Natural killer cell (primary cell): ENCODE results near the gene CEP164. TPM values are rescaled to one million over a fixed set of nuclear protein-coding genes. Genes with fewer than 3 reads are reported as not detected.

Experiments used
- ATAC-seq, 3 donors: fragments of 150-1000 bp in 2 of 3; fragments of 200-7000 bp in 1 of 3; cut with Tn5 transposase; 1 replicate in 1 of 3; 2 replicates in 2 of 3; pipeline ENCODE4 v1.10.0; 2021; ENCODE audit warnings: mild to moderate bottlenecking in 2 of 3, moderate library complexity in 2 of 3
- DNase-seq, 2 donors: peaks; one replicate each; pipeline versions ENCODE4 v3.0.0 to v3.0.0-alpha.2; 2013 to 2021; ENCODE audit warnings: mixed read lengths in 1 of 2
- H3K27ac ChIP-seq: one replicate; pipeline ENCODE4 v1.5.1; 2013; ENCODE audit warnings: mild to moderate bottlenecking, low read length
- H3K27me3 ChIP-seq: one replicate; pipeline ENCODE4 v1.6.1; 2013; ENCODE audit warnings: low read length; ENCODE audit not compliant: control insufficient read depth, insufficient read depth
- H3K36me3 ChIP-seq: one replicate; pipeline ENCODE4 v1.6.1; 2013; ENCODE audit warnings: low read length; ENCODE audit not compliant: control insufficient read depth, insufficient read depth
- H3K4me1 ChIP-seq: one replicate; pipeline ENCODE4 v1.6.1; 2013; ENCODE audit warnings: low read length; ENCODE audit not compliant: control insufficient read depth, insufficient read depth
- H3K4me3 ChIP-seq: one replicate; pipeline ENCODE4 v1.5.1; 2013; ENCODE audit warnings: low read length
- H3K9me3 ChIP-seq: one replicate; pipeline ENCODE4 v1.6.1; 2013; ENCODE audit warnings: low read length; ENCODE audit not compliant: control insufficient read depth, insufficient read depth
- H3K27ac Mint-ChIP-seq, 2 donors: one replicate each; pipeline ENCODE4 v1.8.0; 2022; ENCODE audit warnings: mild to moderate bottlenecking in 2 of 2, mixed read lengths in 2 of 2, moderate library complexity in 1 of 2
- H3K27me3 Mint-ChIP-seq, 2 donors: one replicate each; pipeline ENCODE4 v1.8.0; 2022; ENCODE audit warnings: low read depth in 2 of 2, mixed read lengths in 2 of 2
- H3K36me3 Mint-ChIP-seq: one replicate; pipeline ENCODE4 v1.8.0; 2022; ENCODE audit warnings: mixed read lengths
- H3K4me1 Mint-ChIP-seq, 2 donors: one replicate each; pipeline ENCODE4 v1.8.0; 2022; ENCODE audit warnings: mixed read lengths in 2 of 2
- H3K4me3 Mint-ChIP-seq: one replicate; pipeline ENCODE4 v1.8.0; 2022; ENCODE audit warnings: mild to moderate bottlenecking, moderate library complexity, mixed read lengths
- H3K9me3 Mint-ChIP-seq, 2 donors: one replicate each; pipeline ENCODE4 v1.8.0; 2022; ENCODE audit warnings: mixed read lengths in 2 of 2
- WGBS: methylation state at CpG from one replicate; pipeline ENCODE4 v1.1.7; 2013; ENCODE audit warnings: missing lambda C conversion rate; ENCODE audit not compliant: insufficient coverage; 5-methylcytosine and 5-hydroxymethylcytosine counted together
- intact Hi-C: fragments of 100-400 bp; cut with micrococcal nuclease; formaldehyde crosslinking; loops from one replicate; pipeline ENCODE4 v1.14.2; 2022
- total RNA-seq, 4 donors: library from RNA; stranded (reverse); fragments of 120-200 nt in 1 of 4; gene quantifications; one replicate each; pipeline versions ENCODE4 v1.2.3 to v1.2.4, GENCODE V29; 2013 to 2022
- TF ChIP-seq, protein P1 (sequence below): fragments of 200-600 bp; IDR thresholded peaks from one replicate; pipeline ENCODE4 v1.8.0; 2022; ENCODE audit warnings: antibody characterized with exemption

The CEP164 gene
- total RNA-seq, 3 donors from 2014 or later (not counting 1 experiment from before 2014, with no cell fraction given) = 45.6 to 49.9 (median 49.8) TPM

DNA sequence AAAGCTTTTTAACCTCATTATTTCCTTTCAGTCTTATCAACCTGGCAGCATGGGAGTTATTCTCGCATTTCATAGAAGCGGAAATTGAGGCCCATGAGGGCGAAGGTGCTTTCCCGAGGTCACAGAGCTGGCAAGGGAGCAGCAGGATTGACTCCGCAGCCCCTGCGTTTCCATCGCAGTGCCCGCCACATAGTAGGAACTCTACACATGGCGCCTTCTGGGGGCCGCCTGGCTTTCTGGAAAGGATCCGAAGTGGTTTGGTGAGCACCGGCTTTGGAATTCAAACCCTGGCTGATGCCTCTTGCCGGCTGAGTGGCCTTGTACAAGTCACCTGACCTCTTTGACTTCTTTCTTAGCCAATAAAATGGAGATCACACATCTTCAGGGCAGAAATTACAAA, 93.4 kb downstream of the CEP164 start:
- DNase-seq (no peak), ATAC-seq (no peak)
- no peaks in the 10 kb centered on the region for H3K36me3 Mint-ChIP-seq
- H3K4me3 ChIP-seq = no peak overlapping the region
- no peak overlapping the region for H3K27ac ChIP-seq
- intact Hi-C loops = loop anchor here (10.0 kb wide), 1 partner anchor 524 kb away; no protein-coding TSS in a partner anchor
- WGBS = 84% methylated on average over 13 of the region's 13 CpGs
- peaks cover 5 to 7% of the 10 kb centered on the region in 2 donors for H3K27me3 Mint-ChIP-seq
- no peak overlapping the region for H3K4me3 Mint-ChIP-seq
- no peaks in the 10 kb centered on the region for H3K9me3 Mint-ChIP-seq
- H3K27ac Mint-ChIP-seq = no peak overlapping the region
- peaks cover 2% of the 10 kb centered on the region for H3K4me1 ChIP-seq
- H3K4me1 Mint-ChIP-seq = peaks cover 2% of the 10 kb centered on the region in 2 donors
- H3K27me3 ChIP-seq = no peaks in the 10 kb centered on the region
- TF ChIP-seq, protein P1, sequence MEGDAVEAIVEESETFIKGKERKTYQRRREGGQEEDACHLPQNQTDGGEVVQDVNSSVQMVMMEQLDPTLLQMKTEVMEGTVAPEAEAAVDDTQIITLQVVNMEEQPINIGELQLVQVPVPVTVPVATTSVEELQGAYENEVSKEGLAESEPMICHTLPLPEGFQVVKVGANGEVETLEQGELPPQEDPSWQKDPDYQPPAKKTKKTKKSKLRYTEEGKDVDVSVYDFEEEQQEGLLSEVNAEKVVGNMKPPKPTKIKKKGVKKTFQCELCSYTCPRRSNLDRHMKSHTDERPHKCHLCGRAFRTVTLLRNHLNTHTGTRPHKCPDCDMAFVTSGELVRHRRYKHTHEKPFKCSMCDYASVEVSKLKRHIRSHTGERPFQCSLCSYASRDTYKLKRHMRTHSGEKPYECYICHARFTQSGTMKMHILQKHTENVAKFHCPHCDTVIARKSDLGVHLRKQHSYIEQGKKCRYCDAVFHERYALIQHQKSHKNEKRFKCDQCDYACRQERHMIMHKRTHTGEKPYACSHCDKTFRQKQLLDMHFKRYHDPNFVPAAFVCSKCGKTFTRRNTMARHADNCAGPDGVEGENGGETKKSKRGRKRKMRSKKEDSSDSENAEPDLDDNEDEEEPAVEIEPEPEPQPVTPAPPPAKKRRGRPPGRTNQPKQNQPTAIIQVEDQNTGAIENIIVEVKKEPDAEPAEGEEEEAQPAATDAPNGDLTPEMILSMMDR = no peak
- H3K9me3 ChIP-seq = no peaks in the 10 kb centered on the region
- no peaks in the 10 kb centered on the region for H3K36me3 ChIP-seq

DNA sequence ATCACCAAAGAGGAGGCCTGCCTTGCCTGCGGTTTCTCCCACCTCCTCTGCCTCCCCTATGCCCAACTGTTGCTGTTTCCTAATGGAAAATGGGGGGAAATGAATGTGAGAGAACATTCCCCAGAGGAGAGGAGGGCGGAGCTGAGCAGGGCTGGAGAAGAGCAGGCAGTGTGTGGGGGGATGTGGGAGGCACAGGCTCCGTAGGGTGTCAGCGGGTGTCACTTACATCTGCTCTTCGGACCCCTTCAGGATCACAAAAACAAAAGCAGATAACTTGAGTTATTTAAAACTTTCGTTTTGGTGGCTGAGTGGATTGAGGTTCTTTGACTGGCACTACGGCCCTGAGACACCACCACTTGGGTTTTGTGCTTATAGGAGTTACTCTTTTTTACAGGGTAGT, 93.8 kb downstream of the CEP164 start:
- Mint-ChIP-seq H3K4me1 (peaks cover 6% of the 10 kb centered on the region in 2 donors), H3K27me3 (peaks cover 7% of the 10 kb centered on the region in 2 donors), H3K36me3 (no peaks in the 10 kb centered on the region), H3K27ac (no peak overlapping the region), H3K9me3 (no peaks in the 10 kb centered on the region), H3K4me3 (no peak overlapping the region)
- peaks cover 6% of the 10 kb centered on the region for H3K4me1 ChIP-seq
- no peaks in the 10 kb centered on the region for H3K36me3 ChIP-seq
- no peak overlapping the region for H3K4me3 ChIP-seq
- no peak for ATAC-seq
- no peaks in the 10 kb centered on the region for H3K9me3 ChIP-seq
- TF ChIP-seq, protein P1 = no peak
- no peaks in the 10 kb centered on the region for H3K27me3 ChIP-seq
- no peak overlapping the region for H3K27ac ChIP-seq
- DNase-seq = no peak
- WGBS = 92% methylated on average over 6 of the region's 7 CpGs
- intact Hi-C loops = loop anchor here (10.0 kb wide), 1 partner anchor 523 kb away; no protein-coding TSS in a partner anchor

DNA sequence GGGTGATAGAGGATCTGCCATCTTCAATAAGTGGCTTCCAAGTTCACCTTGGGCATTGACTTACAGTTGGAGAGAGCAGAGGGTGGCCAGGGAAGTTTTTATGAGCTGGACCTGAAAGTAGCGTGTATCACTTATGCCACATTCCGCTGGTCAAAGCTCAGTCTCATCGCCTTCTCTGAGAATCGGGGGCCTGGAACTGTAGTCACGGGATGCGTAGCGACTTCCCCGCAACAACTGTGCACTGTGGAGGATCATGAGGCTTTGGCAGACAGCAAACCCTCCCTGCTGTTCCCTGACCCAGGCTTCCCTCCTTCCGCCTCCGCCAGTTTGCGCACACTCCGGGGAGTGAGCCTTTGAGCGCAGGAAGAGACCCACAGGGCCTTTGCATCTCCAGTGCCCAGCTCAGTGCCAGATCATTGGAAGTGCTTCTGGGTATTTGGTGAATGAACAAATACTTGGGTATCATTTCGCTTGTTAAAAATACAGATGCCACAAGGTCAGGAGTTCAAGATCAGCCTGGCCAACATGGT, 95.5 kb downstream of the CEP164 start:
- Histone ChIP-seq H3K27ac (no peak overlapping the region), H3K36me3 (no peaks in the 10 kb centered on the region), H3K27me3 (no peaks in the 10 kb centered on the region), H3K4me1 (peaks cover 9% of the 10 kb centered on the region), H3K4me3 (no peak overlapping the region), H3K9me3 (no peaks in the 10 kb centered on the region)
- Mint-ChIP-seq H3K36me3 (no peaks in the 10 kb centered on the region), H3K4me1 (peaks cover 7 to 14% of the 10 kb centered on the region in 2 donors), H3K27me3 (peaks cover 8 to 15% of the 10 kb centered on the region in 2 donors), H3K4me3 (no peak overlapping the region), H3K9me3 (no peaks in the 10 kb centered on the region), H3K27ac (no peak overlapping the region)
- DNase-seq (no peak), ATAC-seq (no peak)
- intact Hi-C loops = loop anchor here (10.0 kb wide), 1 partner anchor 522 kb away; no protein-coding TSS in a partner anchor
- 89% methylated on average over 14 of the region's 14 CpGs for WGBS
- TF ChIP-seq, protein P1 = no peak

DNA sequence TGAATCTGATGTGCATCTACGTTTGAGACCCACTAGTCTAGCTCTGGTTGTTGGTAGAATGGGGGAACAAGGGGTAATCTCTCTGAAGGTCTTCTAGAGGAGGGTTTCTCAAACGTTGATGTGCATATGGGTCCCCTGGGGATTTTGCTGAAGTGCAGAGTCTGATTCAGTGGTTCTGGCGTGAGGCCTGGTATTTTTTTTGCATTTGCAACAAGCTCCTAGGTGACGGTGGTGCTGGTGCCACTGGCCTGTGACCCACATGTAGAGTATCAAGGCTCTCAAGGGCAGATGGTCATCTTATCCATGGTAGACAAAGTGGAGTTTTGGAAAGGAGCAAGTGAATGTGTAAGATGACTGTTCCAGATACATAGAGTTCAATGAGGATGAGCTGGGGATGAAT, 97.1 kb downstream of the CEP164 start:
- peaks cover 8 to 15% of the 10 kb centered on the region in 2 donors for H3K27me3 Mint-ChIP-seq
- no peak for DNase-seq
- no peak for ATAC-seq
- peaks cover 7 to 14% of the 10 kb centered on the region in 2 donors for H3K4me1 Mint-ChIP-seq
- H3K9me3 ChIP-seq = no peaks in the 10 kb centered on the region
- H3K4me3 Mint-ChIP-seq = no peak overlapping the region
- no peaks in the 10 kb centered on the region for H3K36me3 ChIP-seq
- 67% methylated on average over 4 of the region's 4 CpGs for whole genome bisulfite sequencing
- H3K4me1 ChIP-seq = peaks cover 9% of the 10 kb centered on the region
- H3K36me3 Mint-ChIP-seq = no peaks in the 10 kb centered on the region
- H3K9me3 Mint-ChIP-seq = no peaks in the 10 kb centered on the region
- H3K4me3 ChIP-seq = no peak overlapping the region
- intact Hi-C loops = loop anchor here (5.0 to 10.0 kb wide), 3 partner anchors 520 to 748 kb away; no protein-coding TSS in a partner anchor
- no peak overlapping the region for H3K27ac Mint-ChIP-seq
- no peak overlapping the region for H3K27ac ChIP-seq
- TF ChIP-seq, protein P1 = no peak
- no peaks in the 10 kb centered on the region for H3K27me3 ChIP-seq
